ENCODE measurements around the gene PKP3.

PKP3 gene

GRCh38 chr11:364991-365725, 28.9 kb upstream of the PKP3 start:
- Histone ChIP-seq H3K36me3 (ENCODE audit: low read depth) (no peaks in the 10 kb centered on the region), H3K27ac (ENCODE audit: poor library complexity, severe bottlenecking) (no peak overlapping the region), H3K9me3 (ENCODE audit: severe bottlenecking) (no peaks in the 10 kb centered on the region), H3K4me3 (ENCODE audit: severe bottlenecking) (no peak overlapping the region), H3K27me3 (ENCODE audit: insufficient read depth, poor library complexity, severe bottlenecking) (no peaks in the 10 kb centered on the region), H3K4me1 (ENCODE audit: insufficient read depth, poor library complexity, severe bottlenecking) (peaks cover 7% of the 10 kb centered on the region)
- DNase-seq (ENCODE audit: low spot score) = no peak
- no peak for ATAC-seq (ENCODE audit: low read depth)
- TF ChIP-seq CTCF (IDR thresholded peaks at IDR 0.05; ENCODE audit: poor library complexity, severe bottlenecking) = no peak

GRCh38 chr11:365831-366230, 28.2 kb upstream of the PKP3 start:
- DNase-seq (ENCODE audit: low spot score) (no peak), ATAC-seq (ENCODE audit: low read depth) (no peak)
- H3K9me3 ChIP-seq (ENCODE audit: severe bottlenecking) = no peaks in the 10 kb centered on the region
- no peak overlapping the region for H3K4me3 ChIP-seq (ENCODE audit: severe bottlenecking)
- no peak overlapping the region for H3K27ac ChIP-seq (ENCODE audit: poor library complexity, severe bottlenecking)
- H3K4me1 ChIP-seq (ENCODE audit: insufficient read depth, poor library complexity, severe bottlenecking) = peaks cover 7% of the 10 kb centered on the region
- TF ChIP-seq CTCF (IDR thresholded peaks at IDR 0.05; ENCODE audit: poor library complexity, severe bottlenecking) = no peak
- no peaks in the 10 kb centered on the region for H3K36me3 ChIP-seq (ENCODE audit: low read depth)
- no peaks in the 10 kb centered on the region for H3K27me3 ChIP-seq (ENCODE audit: insufficient read depth, poor library complexity, severe bottlenecking)

- Histone ChIP-seq H3K27ac (ENCODE audit: poor library complexity, severe bottlenecking) (no peak overlapping the region), H3K36me3 (ENCODE audit: low read depth) (0 out of 2 replicates have a peak, but pooled peaks cover 8% of the 10 kb centered on the region), H3K4me3 (ENCODE audit: severe bottlenecking) (no peak overlapping the region), H3K9me3 (ENCODE audit: severe bottlenecking) (no peaks in the 10 kb centered on the region), H3K27me3 (ENCODE audit: insufficient read depth, poor library complexity, severe bottlenecking) (no peaks in the 10 kb centered on the region), H3K4me1 (ENCODE audit: insufficient read depth, poor library complexity, severe bottlenecking) (peaks cover 7% of the 10 kb centered on the region)
- DNase-seq (ENCODE audit: low spot score) = no peak
- no peak for TF ChIP-seq CTCF (IDR thresholded peaks at IDR 0.05; ENCODE audit: poor library complexity, severe bottlenecking)
- ATAC-seq (ENCODE audit: low read depth) = no peak
Measured at GRCh38 chr11:367956-368413, 26.0 kb upstream of the PKP3 start.

GRCh38 chr11:368414-369335, 25.3 kb upstream of the PKP3 start:
- peak; percentile 44 for ATAC-seq (ENCODE audit: low read depth)
- no peak for TF ChIP-seq CTCF (IDR thresholded peaks at IDR 0.05; ENCODE audit: poor library complexity, severe bottlenecking)
- no peak overlapping the region for H3K27ac ChIP-seq (ENCODE audit: poor library complexity, severe bottlenecking)
- H3K36me3 ChIP-seq (ENCODE audit: low read depth) = peaks cover 11% of the 10 kb centered on the region
- no peaks in the 10 kb centered on the region for H3K27me3 ChIP-seq (ENCODE audit: insufficient read depth, poor library complexity, severe bottlenecking)
- no peaks in the 10 kb centered on the region for H3K9me3 ChIP-seq (ENCODE audit: severe bottlenecking)
- H3K4me1 ChIP-seq (ENCODE audit: insufficient read depth, poor library complexity, severe bottlenecking) = peaks cover 7% of the 10 kb centered on the region
- peak overlapping the region; percentile 13 for H3K4me3 ChIP-seq (ENCODE audit: severe bottlenecking)
- DNase-seq (ENCODE audit: low spot score) = no peak

Measured in RWPE2 (cell line).